DMS53 (cell line): ENCODE measurements around the gene TMEM234.

Experiments
- DNase-seq: peaks from one replicate; lab custom pipeline; 2025; lab: John Stamatoyannopoulos, UW

TMEM234 gene

DNA sequence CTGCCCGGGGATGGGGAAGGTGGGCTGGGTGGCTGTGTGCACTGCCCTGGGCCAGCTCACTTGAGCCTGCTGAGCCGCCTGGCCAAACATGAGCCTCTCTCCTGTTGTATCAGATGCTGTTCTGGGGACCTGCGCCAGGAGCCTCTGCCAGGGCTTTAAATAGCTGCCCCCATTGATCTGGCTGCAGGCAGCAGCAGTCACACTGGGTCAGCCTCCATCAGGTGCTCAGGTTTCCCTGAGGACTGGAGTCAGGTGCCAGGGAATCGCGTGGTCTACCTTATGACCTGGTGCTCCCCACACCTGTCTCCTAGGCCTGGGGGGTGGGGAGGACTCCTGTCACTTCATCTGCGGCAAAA is 22.5 kb downstream of the TMEM234 start:
- peak; percentile 79 for DNase-seq

DNA sequence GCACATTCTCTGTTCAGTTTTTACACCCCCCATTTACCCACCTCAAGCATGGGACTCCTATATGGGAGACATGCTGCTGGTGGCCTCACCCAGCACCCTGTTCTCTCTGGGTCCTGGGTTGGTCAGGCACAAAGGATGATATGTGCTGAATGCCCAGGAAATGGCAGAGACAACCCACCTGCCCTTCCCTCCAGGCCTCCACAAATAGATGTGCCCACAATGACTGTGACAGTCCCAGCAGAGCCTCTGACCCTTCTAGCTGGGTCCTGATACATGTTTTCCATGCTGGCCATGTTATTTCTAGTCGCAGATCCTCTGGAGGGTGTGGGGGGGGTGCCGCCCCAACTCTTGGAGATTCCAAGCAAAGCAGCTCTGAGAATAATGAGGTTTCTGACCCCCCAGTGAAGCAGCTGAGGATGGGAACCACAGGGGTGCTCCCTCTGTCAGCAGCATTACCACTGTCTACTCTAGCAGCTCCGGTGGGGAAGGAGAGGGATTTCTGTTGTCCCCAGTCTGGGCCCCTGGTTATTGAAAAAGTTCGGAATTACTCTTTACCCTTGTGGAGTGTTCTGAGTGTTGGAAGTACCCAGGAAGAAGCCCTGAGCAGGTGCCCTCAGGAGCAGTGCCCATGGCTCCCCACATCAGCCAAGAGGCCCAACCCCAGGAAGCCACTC is 23.0 kb downstream of the TMEM234 start:
- no peak for DNase-seq

DNA sequence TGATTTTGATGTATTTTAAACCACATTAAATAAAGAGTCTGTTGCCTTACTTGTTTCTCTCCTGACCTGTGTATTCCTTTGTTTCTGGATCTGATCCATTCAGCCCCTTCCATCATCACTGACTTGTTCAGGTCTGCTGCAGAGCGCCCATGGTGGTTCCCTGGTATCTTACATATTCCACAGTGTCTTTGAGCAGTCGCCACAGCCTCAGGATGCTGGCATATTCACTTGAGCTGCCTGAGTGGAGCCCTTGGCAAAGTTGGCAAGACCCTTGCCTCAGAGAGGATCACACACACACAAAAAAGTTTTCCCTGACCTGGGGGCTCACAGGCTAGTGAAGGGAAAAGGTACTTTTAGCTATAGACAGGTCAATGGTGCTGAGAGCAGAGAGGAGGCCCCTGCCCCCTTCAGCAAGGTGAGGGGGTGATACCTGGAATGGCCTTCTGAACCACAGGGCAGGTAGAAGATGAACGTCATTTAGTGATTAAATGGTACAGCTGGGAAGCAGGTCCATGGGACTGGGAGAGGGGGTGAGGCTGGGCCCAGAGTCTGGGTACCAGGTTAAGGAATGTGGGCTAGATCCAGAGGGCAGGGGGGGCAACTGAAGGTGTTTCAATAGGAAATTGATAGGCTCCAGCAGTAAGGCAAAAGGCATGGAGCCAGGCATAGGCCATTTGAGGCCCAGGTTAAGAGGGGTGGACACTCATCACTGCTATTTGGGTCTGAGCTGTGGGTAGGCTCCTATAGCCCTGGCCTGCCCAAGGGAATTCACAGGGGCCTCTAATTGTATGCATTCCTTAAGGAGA is 23.7 kb downstream of the TMEM234 start:
- no peak for DNase-seq

DNA sequence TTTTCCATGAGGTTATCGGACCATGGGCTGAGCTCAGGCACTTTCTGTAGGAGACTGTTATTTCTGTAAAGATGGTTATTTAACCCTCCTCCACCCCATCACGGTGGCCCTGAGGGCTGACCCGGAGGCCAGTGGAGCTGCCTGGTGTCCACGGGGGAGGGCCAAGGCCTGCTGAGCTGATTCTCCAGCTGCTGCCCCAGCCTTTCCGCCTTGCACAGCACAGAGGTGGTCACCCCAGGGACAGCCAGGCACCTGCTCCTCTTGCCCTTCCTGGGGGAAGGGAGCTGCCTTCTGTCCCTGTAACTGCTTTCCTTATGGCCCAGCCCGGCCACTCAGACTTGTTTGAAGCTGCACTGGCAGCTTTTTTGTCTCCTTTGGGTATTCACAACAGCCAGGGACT is 24.3 kb downstream of the TMEM234 start:
- DNase-seq: no peak

DNA sequence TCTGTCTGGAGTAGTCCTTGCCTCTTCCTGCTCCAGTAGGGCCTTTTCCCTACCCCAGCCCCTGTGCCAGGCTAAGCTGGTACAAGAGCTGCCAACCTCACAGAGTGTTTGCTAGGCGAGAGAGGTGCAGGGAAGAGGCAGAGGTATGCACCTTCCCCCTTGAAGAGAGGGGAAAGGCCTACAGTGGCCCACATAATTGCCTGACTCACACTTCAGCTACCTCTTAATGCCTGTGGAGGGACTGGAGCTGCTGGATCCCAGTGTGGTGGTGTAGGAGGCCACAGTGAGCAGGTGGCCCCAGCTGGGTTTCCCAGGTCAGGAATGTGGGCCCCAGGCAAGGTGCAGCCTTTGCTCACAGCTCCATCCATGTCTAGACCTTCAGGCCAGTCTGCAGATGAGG is 25.1 kb downstream of the TMEM234 start:
- peak; percentile 35 for DNase-seq

DNA sequence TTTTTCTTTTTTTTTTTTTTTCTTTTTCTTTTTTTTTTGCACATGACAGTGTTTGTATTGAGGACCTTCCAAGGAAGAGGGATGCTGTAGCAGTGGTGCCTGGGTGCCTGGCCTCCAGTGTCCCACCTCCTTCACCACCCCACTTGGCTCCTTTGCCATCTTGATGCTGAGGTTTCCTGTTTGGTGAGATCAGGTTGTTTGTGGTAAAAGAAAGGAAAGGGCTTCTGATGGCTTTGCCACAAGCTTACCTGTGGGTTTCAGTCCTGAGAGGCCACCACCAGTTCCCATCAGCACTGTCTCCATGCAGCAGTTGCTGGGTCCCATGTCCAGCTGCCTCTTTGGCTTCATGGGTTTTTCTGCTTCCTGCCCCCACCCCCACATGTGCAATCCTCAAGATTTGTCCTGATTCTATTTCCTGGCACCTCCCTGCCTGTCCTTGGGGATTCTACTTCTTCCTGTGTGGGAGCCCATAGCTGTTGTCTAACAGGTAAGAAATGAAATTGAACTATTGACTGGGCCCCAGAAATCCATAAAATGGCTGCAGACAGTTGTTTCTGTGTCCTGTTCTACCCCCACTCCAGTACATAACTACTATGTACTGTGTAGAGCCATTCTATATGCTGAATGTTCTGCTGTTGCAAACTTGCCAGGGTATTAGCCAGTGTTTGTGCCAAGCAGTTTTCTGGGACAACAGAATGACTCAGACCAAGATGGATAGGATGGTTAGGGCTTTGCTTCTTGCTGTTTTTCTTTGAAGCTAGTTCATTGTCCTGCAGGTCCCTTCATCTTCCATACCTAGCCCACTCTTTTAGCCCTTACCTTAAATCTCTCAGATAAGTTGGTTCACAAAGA is 26.0 kb downstream of the TMEM234 start:
- no peak for DNase-seq

DNA sequence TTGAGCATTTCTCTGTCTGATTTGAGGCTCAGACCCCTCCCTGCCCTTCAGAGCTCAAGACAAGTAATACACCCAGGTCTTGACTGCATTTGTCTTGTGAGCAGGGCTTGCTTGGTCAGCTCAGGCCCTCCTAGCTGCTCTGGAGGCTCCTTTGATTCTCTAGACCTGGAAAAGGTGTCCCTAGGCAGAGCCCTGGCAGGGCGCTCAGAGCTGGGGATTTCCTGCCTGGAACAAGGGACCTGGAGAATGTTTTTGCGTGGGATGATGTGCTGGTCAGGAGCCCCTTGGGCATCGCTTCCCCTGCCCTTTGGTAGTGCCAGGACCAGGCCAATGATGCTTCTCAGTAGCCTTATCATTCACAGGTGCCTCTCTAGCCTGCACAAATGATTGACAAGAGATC is 26.6 kb downstream of the TMEM234 start:
- no peak for DNase-seq

DNA sequence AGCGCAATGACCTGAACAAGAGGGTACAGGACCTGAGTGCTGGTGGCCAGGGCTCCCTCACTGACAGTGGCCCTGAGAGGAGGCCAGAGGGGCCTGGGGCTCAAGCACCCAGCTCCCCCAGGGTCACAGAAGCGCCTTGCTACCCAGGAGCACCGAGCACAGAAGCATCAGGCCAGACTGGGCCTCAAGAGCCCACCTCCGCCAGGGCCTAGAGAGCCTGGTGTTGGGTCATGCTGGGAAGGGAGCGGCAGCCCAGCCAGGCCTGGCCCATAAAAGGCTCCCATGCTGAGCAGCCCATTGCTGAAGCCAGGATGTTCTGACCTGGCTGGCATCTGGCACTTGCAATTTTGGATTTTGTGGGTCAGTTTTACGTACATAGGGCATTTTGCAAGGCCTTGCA is 27.2 kb downstream of the TMEM234 start:
- DNase-seq: no peak

DNA sequence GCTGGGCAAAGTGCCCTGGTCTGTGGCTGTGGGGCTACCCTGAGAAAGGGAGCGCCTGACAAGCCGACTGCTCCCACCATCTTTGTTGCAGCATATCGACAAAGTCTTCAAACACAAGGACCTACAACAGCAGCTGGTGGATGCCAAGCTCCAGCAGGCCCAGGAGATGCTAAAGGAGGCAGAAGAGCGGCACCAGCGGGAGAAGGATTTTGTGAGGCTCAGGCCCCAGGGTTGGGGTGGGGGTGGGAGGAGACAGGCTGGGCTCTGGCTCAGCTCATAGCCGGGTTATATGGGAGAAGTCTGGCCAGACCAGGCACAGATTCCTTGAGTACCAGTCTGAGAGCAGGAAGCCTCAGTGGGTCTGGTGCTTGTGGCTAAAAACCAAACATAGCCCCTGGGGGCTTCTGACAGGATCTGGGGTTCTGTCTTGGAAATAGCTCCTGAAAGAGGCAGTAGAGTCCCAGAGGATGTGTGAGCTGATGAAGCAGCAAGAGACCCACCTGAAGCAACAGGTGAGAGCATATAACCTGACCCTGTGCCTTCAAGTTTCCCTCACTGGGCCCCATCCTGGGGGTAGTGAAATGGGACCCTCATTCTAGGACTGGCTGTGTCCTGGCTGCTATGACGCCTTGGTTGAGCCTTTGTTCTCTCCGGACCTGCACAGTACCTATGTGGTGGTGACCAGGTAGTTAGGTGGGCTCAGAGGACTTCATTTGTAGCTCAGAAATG is 29.8 kb downstream of the TMEM234 start:
- DNase-seq: no peak

DNA sequence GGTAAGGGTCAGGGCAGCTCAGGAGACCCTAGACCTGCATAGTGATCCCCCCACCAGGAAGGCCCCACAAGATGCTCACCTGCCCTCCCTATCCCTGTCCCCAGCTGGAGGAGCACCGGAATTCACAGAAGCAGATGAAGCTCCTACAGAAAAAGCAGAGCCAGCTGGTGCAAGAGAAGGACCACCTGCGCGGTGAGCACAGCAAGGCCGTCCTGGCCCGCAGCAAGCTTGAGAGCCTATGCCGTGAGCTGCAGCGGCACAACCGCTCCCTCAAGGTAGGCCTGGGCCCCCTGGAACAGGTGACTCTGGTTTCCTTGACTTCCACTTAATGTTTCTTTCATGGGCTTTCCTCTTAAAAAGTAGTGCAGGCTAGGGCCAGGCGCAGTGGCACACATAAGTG is 34.3 kb downstream of the TMEM234 start:
- no peak for DNase-seq

DNA sequence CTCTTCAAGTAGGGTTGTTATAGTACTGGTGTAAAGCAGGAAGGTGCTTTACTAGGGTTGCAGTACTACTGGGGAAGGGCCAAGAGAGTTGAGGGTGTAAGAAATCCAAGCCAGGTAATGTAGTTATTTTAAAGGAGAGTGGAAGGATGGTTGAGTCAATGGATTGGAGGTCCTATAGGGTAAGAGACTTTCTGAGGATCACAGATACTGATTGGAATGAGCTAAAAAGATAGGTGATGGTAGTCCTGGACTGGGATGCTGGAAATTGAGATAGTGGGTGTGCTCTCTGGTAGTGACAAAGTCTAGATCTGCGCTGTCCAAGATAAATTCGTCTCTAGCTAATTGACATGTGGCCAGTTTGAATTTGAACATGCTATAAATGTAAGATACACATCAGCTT is 35.7 kb downstream of the TMEM234 start:
- no peak for DNase-seq

DNA sequence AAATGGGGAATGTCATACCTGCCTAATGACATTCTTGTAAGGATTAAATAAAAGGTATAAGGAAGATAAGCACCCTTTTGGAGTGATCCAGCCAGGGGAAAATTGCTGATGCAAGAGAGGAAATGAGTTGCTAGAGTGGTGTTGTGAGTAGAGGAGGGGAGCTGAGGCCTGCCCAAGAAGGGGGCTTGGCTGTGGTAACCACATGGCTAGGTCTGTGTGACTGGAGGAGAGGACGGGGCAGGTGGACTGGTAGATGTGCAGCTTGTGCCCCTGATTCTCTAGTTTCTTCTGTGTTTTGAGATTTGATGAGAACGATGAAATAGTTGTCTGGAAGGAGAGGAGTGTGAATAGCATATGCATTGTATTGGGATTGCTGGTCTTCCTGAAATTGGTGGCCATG is 36.1 kb downstream of the TMEM234 start:
- DNase-seq: no peak

DNA sequence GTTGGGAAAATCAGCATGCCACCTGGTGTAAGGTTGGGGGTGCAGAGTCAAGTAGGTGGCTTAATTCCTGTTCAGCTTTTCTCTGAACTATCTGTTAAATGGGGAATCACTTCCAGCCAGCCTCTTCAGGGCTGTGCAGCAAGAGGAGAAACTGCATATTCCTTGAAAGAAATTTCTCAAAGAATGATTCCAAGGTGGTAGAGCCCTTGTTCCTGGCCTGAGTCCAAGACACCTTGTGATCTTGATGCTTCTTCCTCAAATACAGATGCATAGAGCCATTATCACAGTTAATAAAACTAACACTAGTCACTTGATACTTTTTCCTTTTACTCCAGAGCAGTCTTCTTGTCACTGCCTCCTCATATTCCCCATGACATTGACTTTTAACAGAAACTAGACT is 37.5 kb downstream of the TMEM234 start:
- no peak for DNase-seq

DNA sequence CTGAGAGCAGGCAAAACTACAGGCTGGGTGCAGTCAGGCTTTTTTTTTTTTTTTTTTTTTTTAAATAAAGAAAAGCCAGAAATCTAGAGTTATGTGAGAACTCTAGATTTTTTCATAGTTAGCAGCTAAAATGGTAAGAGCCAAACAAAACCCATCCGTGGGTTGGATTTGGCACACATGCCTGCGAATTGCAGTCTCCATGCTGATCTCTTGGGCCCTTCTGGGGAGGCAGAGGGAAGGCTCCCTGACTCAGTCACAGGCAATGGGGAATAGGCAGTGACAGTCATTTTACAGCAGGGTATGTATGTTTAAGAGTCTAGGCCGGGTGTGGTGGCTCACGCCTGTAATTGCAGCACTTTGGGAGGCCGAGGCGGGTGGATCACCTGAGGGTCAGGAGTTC is 40.1 kb downstream of the TMEM234 start:
- no peak for DNase-seq

DNA sequence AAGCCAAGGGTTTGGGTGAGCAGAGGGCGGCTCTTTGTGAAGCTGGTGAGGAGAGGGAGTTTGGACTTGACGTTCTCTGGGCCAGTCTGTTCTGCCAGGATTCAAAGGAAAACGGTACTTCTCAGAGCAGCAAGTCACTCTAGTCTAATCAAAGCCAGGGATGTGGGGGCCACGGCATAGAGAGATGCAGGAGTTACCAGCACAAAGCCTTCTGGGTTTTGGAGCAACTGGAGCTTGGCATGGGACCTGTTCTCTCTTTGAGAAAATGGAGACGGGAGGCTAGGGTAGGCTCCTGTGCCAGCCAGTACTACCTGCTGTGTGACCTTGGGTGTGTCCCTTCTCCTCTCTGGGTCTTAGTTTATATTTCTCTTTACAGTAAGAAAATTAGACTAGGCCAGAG is 40.6 kb downstream of the TMEM234 start:
- no peak for DNase-seq

DNA sequence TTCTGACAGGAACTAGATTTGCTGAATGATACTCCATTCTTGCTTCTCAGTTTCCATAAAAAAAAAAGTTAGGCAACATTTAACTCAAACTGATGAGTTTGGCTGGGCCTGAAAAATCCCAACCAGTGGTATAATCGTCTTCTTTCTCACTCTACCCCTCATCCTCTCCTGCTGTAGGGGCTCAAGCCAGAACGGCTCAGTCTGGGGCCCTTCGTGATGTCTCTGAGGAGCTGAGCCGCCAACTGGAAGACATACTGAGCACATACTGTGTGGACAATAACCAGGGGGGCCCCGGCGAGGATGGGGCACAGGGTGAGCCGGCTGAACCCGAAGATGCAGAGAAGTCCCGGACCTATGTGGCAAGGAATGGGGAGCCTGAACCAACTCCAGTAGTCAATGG is 41.1 kb downstream of the TMEM234 start:
- no peak for DNase-seq

DNA sequence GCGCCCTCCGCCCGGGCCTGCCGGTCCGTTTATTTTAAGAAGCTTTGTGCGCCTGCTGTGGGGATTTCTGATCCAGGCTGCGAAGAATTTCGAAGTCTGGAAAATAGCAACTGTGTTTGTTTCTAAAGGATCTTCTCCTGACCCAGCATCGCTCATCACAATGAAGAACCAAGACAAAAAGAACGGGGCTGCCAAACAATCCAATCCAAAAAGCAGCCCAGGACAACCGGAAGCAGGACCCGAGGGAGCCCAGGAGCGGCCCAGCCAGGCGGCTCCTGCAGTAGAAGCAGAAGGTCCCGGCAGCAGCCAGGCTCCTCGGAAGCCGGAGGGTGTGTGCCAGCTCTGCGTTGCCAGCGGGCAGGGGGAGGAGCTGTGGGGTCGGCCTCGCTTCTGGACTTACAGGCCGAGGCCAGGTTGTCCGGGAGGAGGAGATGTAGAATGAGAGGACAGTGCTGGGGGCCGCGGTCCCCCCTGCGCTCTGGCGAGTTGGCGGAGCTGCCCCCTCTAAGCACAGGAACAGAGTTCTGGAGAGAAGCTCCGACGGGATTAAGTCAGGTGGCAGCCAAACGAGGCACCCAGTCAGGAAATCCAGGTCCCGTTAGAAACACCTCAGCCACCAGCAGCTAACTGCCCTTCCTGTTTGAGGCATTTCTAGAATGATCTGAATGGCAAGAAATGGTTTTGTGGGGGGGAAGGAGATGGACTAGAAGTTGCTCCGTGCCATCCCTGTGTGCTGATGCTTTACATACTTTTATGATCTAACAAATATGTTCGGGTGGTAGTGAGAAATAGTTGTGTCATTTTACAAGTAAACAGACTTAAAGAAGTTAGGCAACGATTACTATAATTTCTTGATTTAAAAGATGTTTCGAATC is 41.7 kb downstream of the TMEM234 start:
- DNase-seq: peak; percentile 74

DNA sequence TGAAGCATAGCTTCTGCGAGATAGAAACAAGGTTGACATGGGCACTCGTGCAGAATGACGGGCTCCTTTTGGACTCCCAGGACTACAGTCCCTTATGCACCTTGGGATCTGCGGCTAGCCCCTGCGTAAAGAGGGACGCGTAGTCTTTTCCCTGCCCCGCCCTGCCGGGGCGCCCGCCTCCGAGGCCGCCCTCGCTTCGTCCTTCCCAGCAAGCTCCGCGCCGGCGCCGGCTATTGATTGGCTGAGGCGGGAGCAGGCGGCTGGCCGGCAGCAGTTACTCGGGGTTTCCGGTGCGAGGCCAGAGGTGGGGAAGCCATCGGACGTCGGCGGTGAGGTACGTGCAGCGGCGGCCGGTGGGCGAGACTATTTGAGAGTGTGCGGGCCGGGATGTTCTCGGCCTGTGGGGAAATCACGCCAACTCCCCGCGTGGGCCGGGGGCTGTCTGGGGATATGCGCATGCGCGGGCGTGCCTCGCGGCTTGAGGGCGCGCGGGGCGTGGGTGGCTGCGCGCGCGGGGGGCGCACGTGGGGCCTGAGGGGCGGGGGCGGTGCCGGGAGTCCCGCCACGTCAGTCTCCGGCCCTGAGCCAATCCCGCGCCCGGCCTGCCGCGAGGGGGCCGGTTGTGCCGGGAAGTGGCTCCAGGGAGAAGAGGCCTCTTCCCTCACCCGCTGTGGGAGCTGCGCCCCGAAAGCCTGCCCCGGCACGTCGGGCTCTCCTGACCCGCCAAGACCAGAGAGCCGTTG is 42.5 kb downstream of the TMEM234 start, which contains the start of gene TXLNA:
Gene TXLNA, plus strand, starts transcription at position 233 of the 743 bp plus-strand sequence. CDS start 671 bp downstream, outside the sequence.
- peak; percentile 98 for DNase-seq

DNA sequence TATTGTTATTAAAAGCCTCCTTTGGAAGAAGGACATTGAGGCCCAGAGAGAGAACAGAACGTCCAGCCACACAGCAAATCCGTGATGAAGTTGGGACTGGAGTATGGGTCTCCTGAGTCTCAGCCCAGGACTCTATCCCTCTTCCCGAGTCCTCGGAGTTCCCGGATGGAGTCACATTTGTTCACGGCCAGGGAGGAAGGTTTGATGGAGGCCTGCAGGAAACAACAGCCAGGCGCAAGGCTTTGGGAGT is 43.0 kb downstream of the TMEM234 start:
- no peak for DNase-seq

DNA sequence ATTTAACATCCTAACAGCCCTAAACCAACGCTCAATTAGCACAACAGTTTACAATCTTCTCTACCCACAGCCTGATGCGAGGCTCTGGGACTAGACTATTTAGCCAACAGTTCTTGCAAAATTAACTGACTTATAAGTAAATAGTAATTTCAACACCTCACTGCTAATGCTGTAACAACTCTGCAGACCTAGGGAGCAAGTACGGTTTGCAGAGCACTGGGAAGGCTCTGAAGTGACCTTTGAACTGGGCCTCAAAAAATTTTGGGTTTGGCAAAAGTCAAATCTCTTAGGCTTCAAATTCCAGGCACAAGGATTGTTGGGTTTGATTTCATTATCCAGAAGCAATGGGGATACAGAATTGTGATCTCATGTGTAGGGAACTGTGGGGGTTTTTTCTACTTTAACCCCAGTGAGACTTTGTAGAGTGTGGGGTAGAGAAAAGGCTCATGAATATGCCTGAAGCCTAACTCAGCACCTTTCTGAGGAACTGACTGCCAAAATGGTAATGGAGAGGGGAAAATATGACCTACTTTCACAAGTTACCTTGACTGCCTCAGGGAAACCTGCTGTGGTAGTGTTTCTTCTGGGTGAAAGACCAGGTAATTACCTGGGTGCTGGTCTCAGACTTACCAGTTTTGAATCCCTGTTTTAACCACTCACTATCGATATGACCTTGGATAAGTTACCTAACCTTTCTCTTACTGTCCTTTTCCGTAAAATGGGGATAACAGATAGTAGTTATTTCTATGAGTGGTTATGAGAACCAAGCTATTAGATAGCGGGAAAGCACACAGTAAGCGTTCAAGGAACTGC is 43.6 kb downstream of the TMEM234 start:
- peak; percentile 54 for DNase-seq
